K562 (cell line): ENCODE measurements around the gene CHRM4. TPM values are rescaled to one million over a fixed set of nuclear protein-coding genes. Genes with fewer than 3 reads are reported as not detected.

Source experiments
- EHMT2 ChIP-seq: fragments of 450-650 bp; IDR thresholded peaks from 2 replicates; pipeline ENCODE4 v1.6.1; 2018; ENCODE audit warnings: antibody characterized with exemption
- FUS ChIP-seq: fragments of 200-400 bp; formaldehyde crosslinking; optimal IDR thresholded peaks from 2 replicates; pipeline ENCODE3; 2017; ENCODE audit warnings: low read depth, low read length
- GATAD2A ChIP-seq: fragments of 450-650 bp; IDR thresholded peaks from 2 replicates; pipeline ENCODE4 v1.6.1; 2017
- MEF2A ChIP-seq: IDR thresholded peaks from 2 replicates; pipeline ENCODE4 v1.6.1; 2011; ENCODE audit warnings: low read depth, mild to moderate bottlenecking, low read length, moderate library complexity; ENCODE audit not compliant: control insufficient read depth
- POLR2G ChIP-seq: fragments of 200-400 bp; formaldehyde crosslinking; IDR thresholded peaks from 2 replicates; pipeline ENCODE4 v1.6.1; 2017; ENCODE audit warnings: low read depth, mild to moderate bottlenecking, antibody characterized with exemption, low read length, moderate library complexity
- RBBP5 ChIP-seq: fragments of 200-600 bp; sonication (generic); IDR thresholded peaks from 2 replicates; pipeline ENCODE4 v1.6.1; 2012; ENCODE audit warnings: borderline replicate concordance, mild to moderate bottlenecking, low read length, control low read depth, inconsistent platforms; ENCODE audit not compliant: insufficient read depth, poor library complexity, severe bottlenecking
- RBFOX2 ChIP-seq: fragments of 200-400 bp; formaldehyde crosslinking; IDR thresholded peaks from 2 replicates; pipeline ENCODE4 v1.6.1; 2017; ENCODE audit warnings: low read depth, mild to moderate bottlenecking, low read length, moderate library complexity
- RBM17 ChIP-seq: fragments of 200-400 bp; formaldehyde crosslinking; IDR thresholded peaks from 2 replicates; pipeline ENCODE4 v1.6.1; 2017; ENCODE audit warnings: low read depth, mild to moderate bottlenecking, low read length, borderline replicate concordance
- REST ChIP-seq, 2 experiments: fragments of 450-650 bp; formaldehyde crosslinking in 1 of 2; IDR thresholded peaks; 2 replicates each; pipeline versions ENCODE4 v1.4.0 to v1.6.1; 2014 to 2020; ENCODE audit warnings: mild to moderate bottlenecking in 2 of 2, borderline replicate concordance in 1 of 2, low read depth in 1 of 2
- SAFB ChIP-seq: fragments of 200-400 bp; formaldehyde crosslinking; IDR thresholded peaks from 2 replicates; pipeline ENCODE4 v1.6.1; 2017; ENCODE audit warnings: low read depth, low read length, borderline replicate concordance
- STAT5B ChIP-seq: fragments of 250-450 bp; sonication (Bioruptor Pico); IDR thresholded peaks from 2 replicates; pipeline ENCODE4 v1.8.0; 2021; ENCODE audit warnings: mild to moderate bottlenecking, inconsistent platforms
- TSHZ1 ChIP-seq: fragments of 250-450 bp; sonication (Bioruptor Pico); IDR thresholded peaks from 2 replicates; pipeline ENCODE4 v1.4.0; 2020; ENCODE audit warnings: mild to moderate bottlenecking, moderate library complexity
- U2AF1 ChIP-seq: fragments of 200-400 bp; formaldehyde crosslinking; optimal IDR thresholded peaks from 2 replicates; pipeline ENCODE3; 2017; ENCODE audit warnings: mild to moderate bottlenecking, low read depth, low read length, moderate library complexity
- ZBTB7A ChIP-seq: IDR thresholded peaks from 2 replicates; pipeline ENCODE4 v1.6.1; 2011; ENCODE audit warnings: low read depth, mild to moderate bottlenecking, low read length, moderate library complexity, borderline replicate concordance; ENCODE audit not compliant: control insufficient read depth
- ZFX ChIP-seq: sonication (generic); formaldehyde crosslinking; IDR thresholded peaks from 2 replicates; pipeline ENCODE4 v1.8.0; 2022; ENCODE audit warnings: mild to moderate bottlenecking, missing genetic modification reagents, moderate library complexity
- polyA plus RNA-seq, 8 experiments: library from polyadenylated mRNA; depleted of rRNA in 4 of 8; stranded (reverse) in 5 of 8; unstranded in 3 of 8; fragments of >200 nt; fragmentation: Nextera tagmentation in 2 of 8; fragmentation: Illumina TruSeq in 1 of 8; extraction: Ambion mirVana in 2 of 8; extraction: Trizol in 1 of 8; gene quantifications; 2 replicates each; pipeline versions ENCODE4 v1.2.1 to v1.2.3, GENCODE V29; 2011 to 2014; ENCODE audit warnings: inconsistent platforms in 1 of 8, missing spikeins in 1 of 8
- total RNA-seq, 7 experiments: library from RNA; depleted of rRNA in 6 of 7; stranded (reverse); fragments of >200 nt in 6 of 7; fragmentation: Illumina TruSeq in 2 of 7; extraction: Trizol in 2 of 7; gene quantifications; 2 replicates each; pipeline versions ENCODE4 v1.2.1 to v1.2.3, GENCODE V29; 2011 to 2021; ENCODE audit warnings: low replicate concordance in 1 of 7

The CHRM4 gene
- total and polyA plus RNA-seq, 9 of the 15 experiments (the other 6 are each of a cell fraction or from before 2014, with no cell fraction given), result 0.22 to 1.3 (median 0.40) TPM; not detected in 2

GRCh38 chr11:46381048-46381818 is 10.3 kb downstream of the CHRM4 start, which contains the start of gene MDK (continued):
- peak; percentile 79 for TF ChIP-seq ZBTB7A
- peak; percentile 49 for TF ChIP-seq RBFOX2
- peak; percentile 70 for TF ChIP-seq RBBP5
- TF ChIP-seq MEF2A, result no peak
- no peak for TF ChIP-seq EHMT2
- TF ChIP-seq SAFB, result peak; percentile 56; the same call in 1 of the 2 replicates
- peak; percentile 36; the same call in 1 of the 2 replicates for TF ChIP-seq REST (IDR thresholded peaks at IDR 0.05; ENCODE audit: borderline replicate concordance)
- TF ChIP-seq REST (CRISPR knock-in tag; IDR thresholded peaks at IDR 0.05; ENCODE audit: low read depth), result 0 out of 2 replicates have a peak, but pooled peaks have one; percentile 19
- TF ChIP-seq U2AF1, result peak; percentile 50
- TF ChIP-seq FUS, result peak; percentile 50
- peak; percentile 82 for TF ChIP-seq POLR2G
- TF ChIP-seq TSHZ1 (CRISPR knock-in tag), result no peak
- peak; percentile 59 for TF ChIP-seq ZFX (CRISPR knock-in tag)
- TF ChIP-seq GATAD2A, result 0 out of 2 replicates have a peak, but pooled peaks have one; percentile 37
- TF ChIP-seq STAT5B (CRISPR knock-in tag), result no peak
- TF ChIP-seq RBM17, result no peak
